Renal pelvis (tissue), 12 donors: ENCODE data around the gene TP53BP2. TPM values are rescaled to one million over a fixed set of nuclear protein-coding genes. Genes with fewer than 3 reads are reported as not detected.
"Not testable (repeated sequence)": the region's sequence is repeated elsewhere in the genome, so short reads cannot be mapped to it uniquely, and the experiment has no call there.

Source experiments
- DNase-seq: peaks from one replicate; pipeline ENCODE4 v3.0.0-alpha.2; 2013
- long read RNA-seq, 16 experiments: transcript quantifications; one replicate each; lab custom pipeline, GENCODE V29; 2026
- polyA plus RNA-seq, 3 donors: library from polyadenylated mRNA; unstranded; fragments of 120-200 nt; gene quantifications; one replicate each; pipeline ENCODE4 v1.2.1, GENCODE V29; 2013; ENCODE audit not compliant: insufficient read length in 3 of 3

Gene TP53BP2, protein sequence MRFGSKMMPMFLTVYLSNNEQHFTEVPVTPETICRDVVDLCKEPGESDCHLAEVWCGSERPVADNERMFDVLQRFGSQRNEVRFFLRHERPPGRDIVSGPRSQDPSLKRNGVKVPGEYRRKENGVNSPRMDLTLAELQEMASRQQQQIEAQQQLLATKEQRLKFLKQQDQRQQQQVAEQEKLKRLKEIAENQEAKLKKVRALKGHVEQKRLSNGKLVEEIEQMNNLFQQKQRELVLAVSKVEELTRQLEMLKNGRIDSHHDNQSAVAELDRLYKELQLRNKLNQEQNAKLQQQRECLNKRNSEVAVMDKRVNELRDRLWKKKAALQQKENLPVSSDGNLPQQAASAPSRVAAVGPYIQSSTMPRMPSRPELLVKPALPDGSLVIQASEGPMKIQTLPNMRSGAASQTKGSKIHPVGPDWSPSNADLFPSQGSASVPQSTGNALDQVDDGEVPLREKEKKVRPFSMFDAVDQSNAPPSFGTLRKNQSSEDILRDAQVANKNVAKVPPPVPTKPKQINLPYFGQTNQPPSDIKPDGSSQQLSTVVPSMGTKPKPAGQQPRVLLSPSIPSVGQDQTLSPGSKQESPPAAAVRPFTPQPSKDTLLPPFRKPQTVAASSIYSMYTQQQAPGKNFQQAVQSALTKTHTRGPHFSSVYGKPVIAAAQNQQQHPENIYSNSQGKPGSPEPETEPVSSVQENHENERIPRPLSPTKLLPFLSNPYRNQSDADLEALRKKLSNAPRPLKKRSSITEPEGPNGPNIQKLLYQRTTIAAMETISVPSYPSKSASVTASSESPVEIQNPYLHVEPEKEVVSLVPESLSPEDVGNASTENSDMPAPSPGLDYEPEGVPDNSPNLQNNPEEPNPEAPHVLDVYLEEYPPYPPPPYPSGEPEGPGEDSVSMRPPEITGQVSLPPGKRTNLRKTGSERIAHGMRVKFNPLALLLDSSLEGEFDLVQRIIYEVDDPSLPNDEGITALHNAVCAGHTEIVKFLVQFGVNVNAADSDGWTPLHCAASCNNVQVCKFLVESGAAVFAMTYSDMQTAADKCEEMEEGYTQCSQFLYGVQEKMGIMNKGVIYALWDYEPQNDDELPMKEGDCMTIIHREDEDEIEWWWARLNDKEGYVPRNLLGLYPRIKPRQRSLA
- 10 to 100 TPM; 46.0 to 55.1 (median 53.3) TPM for polyA plus RNA-seq
- long read RNA-seq, donor 1, partial matches to known transcripts, result 5 of 5 reads
- long read RNA-seq, donor 1, other reads (novel, unspliced or antisense), result 0 of 5 reads
- long read RNA-seq, donor 2, full-length matches to known transcripts, result 4 of 16 reads
- long read RNA-seq, donor 2, partial matches to known transcripts, result 12 of 16 reads
- long read RNA-seq, donor 2, other reads (novel, unspliced or antisense), result 0 of 16 reads
- long read RNA-seq, donor 3, partial matches to known transcripts, result 61 of 61 reads
- long read RNA-seq, donor 3, other reads (novel, unspliced or antisense), result 0 of 61 reads
- long read RNA-seq, donor 4, result 0 reads
- long read RNA-seq, donor 5, partial matches to known transcripts, result 10 of 10 reads
- long read RNA-seq, donor 5, other reads (novel, unspliced or antisense), result 0 of 10 reads
- long read RNA-seq, donor 6, full-length matches to known transcripts, result 2 of 45 reads
- long read RNA-seq, donor 6, partial matches to known transcripts, result 43 of 45 reads
- long read RNA-seq, donor 6, other reads (novel, unspliced or antisense), result 0 of 45 reads
- long read RNA-seq, donor 7, full-length matches to known transcripts, result 2 of 44 reads
- long read RNA-seq, donor 7, partial matches to known transcripts, result 42 of 44 reads
- long read RNA-seq, donor 7, other reads (novel, unspliced or antisense), result 0 of 44 reads
- long read RNA-seq, donor 8, result 0 reads
- long read RNA-seq, donor 9, full-length matches to known transcripts, result 2 of 15 reads
- long read RNA-seq, donor 9, partial matches to known transcripts, result 13 of 15 reads
- long read RNA-seq, donor 9, other reads (novel, unspliced or antisense), result 0 of 15 reads
- long read RNA-seq, donor 10, full-length matches to known transcripts, result 1 of 46 reads
- long read RNA-seq, donor 10, partial matches to known transcripts, result 45 of 46 reads
- long read RNA-seq, donor 10, other reads (novel, unspliced or antisense), result 0 of 46 reads
- long read RNA-seq, donor 11, partial matches to known transcripts, result 27 of 27 reads
- long read RNA-seq, donor 11, other reads (novel, unspliced or antisense), result 0 of 27 reads
- long read RNA-seq, donor 12, full-length matches to known transcripts, result 3 of 9 reads
- long read RNA-seq, donor 12, partial matches to known transcripts, result 6 of 9 reads
- long read RNA-seq, donor 12, other reads (novel, unspliced or antisense), result 0 of 9 reads
- long read RNA-seq, donor 13, partial matches to known transcripts, result 5 of 5 reads
- long read RNA-seq, donor 13, other reads (novel, unspliced or antisense), result 0 of 5 reads
- long read RNA-seq, donor 14, result 0 reads
- long read RNA-seq, donor 15, full-length matches to known transcripts, result 2 of 37 reads
- long read RNA-seq, donor 15, partial matches to known transcripts, result 35 of 37 reads
- long read RNA-seq, donor 15, other reads (novel, unspliced or antisense), result 0 of 37 reads
- long read RNA-seq, donor 16, full-length matches to known transcripts, result 1 of 48 reads
- long read RNA-seq, donor 16, partial matches to known transcripts, result 47 of 48 reads
- long read RNA-seq, donor 16, other reads (novel, unspliced or antisense), result 0 of 48 reads

DNA sequence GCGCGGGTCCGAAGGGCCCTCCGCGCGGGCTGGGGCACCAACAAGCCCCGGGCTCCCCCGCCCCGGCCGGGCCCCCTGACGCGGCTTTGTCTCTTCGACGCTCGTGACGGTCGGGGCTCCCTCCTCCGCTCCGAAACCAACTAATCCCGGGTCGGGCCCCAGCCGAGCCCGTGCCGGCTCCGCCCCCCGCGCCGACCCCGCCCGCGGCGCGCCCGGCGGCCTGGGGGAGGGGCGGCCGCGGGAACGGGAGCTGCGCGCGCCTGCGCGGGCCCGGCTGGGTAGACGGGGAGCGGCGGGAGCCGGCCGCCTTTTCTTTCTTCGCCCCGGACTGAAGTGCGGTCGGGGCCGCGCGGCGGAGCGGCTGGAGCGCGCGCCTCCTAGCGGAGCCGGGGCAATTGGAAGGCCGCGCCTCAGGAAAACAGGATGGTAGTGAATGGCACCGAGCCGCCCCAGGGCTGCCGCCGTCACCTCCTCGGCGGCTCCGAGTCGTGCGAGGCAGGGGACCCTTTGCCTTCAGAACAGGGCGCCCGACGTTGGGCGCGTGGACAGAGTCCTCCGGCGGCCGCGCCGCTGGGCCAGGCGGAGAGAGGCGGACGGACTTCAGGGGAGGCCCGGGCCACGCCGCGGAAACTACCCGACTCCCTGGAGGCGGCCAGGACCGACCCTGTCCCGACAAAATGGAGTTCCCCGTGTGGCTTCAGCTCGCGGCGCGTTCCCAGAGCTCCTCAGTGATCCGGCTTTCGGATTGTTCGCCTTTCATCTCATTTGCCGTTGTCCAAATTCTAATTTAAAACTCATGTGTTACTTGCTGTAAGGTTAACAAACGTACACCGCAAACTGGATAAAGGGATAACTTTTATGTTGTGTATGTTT is at the start of gene TP53BP2:
TP53BP2 (minus strand) TSS at position 138 of the 873 bp plus-strand sequence. CDS start 267 bp downstream, outside the sequence.
- DNase-seq, result peak; percentile 90

DNA sequence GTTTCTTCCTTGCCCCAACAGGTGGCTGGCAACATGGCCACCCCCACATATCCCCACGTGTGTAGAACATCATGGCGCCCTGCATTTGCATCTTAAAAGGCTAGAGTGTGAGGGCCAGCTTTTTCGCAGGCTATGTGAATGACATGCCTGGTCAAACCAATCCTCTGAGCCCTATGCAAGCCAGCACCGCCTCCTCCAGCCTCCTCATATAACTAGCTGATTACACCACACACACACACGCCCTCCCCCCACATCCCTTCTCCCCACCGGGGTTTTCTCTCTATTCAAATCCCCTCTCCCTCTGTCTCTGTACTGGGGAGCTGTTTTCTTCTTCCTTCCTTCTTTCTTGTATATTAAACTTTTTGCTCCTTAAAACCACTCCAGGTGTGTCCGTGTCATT is 44.7 kb upstream of the TP53BP2 start:
- DNase-seq, result not testable (repeated sequence)

DNA sequence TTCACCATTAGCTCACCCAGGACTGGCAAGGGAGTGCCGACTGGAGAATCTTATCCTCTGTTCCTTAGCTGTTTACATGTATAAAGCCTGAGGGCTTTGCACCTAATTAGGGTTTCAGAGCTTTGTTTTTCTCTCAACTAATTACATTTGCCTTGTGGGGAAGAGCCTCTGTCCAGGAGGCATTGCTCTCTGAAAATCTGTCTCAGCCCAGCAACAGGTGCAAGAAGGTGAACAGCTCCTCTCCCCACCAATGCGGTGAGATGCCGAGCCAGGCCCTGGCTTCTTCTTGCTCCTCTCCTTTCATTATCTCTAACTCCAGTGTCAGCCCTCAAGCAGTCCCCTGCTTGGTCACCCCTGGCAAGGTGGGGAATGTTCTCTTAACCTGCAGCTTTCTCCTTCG is 43.6 kb upstream of the TP53BP2 start:
- DNase-seq, result not testable (repeated sequence)

DNA sequence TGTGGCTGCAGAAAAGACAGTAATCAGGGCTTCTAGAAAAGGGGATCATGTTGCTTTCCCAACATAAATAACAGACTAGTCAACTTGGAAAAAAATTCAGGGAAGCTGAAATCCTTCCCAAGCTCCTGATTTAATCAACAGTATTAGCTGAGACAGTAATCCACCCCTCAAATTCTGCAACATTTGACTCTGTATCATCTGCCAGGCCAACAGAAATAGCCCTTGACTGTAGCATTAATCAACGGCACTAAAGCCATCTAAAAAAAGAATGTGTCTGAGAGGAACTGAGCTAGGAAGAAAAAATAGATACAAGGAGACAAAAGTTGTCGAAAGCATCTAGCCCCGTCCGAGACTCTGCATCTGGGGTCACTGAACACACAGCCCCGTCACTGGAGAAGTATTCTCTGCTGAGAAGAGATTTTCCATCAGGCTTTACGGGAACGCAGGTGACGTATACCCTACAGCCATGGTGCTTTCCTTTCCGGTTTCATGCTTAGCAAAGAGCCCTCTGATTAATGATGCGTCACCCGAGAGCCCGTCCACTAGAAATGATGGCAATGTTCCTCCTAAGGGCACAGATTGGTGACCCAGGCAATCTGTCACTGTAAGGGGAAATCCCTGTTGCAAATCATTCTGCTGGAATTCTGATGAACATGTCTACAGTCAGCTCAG is 42.1 kb upstream of the TP53BP2 start:
- DNase-seq, result peak; percentile 95

DNA sequence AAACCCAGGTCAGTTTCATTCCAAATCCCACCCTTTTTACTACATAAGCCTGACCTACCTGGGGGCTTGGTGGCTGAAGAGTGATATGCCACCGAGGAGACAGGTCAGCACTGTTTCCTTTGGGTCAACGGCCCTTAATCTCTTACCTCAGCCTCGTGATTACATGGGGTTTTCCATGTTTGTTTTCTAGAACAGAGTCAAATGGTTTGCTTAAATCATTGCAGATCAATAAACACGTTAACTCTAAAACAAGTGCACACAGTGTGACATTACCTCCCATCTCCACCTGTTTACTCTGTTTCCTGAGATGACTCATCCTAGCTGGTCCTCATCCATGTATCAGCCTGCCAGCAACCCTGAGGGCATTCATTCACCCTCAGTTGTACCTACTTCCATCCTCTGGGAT is 40.8 kb upstream of the TP53BP2 start:
- DNase-seq, result no peak

DNA sequence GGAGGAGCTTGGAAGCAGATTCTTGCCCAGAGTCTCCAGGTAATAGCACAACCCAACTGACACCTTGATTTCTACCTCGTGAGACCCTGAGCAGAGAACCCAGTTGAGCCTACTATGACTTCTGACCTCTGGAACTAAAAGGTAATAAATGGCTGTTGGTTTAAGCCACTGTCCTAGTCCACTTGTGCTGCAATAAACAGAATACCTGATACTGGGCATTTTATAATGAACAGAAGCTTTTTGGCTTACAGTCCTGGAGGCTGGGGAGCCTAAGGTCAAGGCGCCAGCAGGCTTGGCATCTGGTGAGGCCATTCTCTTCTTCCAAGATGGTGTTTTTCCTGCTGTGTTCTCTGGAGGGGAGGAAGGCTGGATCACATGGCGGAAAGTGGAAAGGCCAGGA is 39.9 kb upstream of the TP53BP2 start:
- DNase-seq, result no peak

DNA sequence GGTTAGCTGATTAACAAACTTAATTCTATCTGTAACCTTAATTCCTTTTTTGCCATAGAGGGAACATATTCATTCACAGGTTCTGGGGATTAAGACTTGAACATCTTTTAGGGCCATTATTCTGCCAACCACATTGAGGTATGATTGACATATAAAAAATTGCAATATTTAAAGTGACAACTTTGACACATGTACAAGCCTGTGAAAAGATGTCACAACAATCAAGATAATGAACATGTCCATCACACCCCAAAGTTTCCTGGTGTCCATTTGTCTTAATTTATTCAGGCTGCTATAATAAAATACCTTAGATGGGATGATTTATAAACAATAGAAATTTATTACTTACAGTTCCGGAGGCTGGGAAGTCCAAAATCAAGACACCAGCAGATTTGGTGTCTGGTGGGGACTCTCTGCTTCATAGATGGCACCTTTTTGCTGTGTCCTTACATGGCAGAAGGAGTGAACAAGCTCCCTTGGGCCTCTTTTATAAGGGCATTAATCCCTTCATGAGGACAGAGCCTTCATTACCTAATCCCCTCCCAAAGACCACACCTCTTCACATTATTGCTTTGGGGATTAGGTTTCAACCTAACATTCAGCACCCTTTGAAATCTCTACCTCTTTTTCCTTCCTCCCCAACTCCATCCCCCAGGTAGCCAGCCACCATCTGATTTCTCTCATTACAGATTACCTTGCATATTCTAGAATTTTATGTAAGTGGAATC is 33.0 kb upstream of the TP53BP2 start:
- no peak for DNase-seq

DNA sequence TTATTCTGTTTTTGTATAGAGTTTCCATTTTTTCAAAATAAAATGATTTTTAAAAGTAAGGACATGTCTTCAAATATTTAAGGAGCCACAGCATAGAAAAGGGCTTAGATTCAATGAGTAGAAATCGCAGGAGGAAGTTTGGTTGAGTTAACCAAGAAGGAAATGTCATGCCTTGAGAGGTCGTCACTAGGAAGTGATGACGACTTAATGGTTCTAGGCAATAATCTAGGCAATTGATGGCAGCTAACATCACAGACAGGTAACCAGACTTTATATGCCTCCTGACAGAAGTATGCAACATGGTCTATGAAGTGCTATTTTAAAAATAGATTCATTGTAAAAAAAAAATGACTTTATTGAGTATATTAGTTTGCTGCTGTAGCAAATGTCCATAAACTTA is 32.1 kb upstream of the TP53BP2 start:
- DNase-seq, result no peak

DNA sequence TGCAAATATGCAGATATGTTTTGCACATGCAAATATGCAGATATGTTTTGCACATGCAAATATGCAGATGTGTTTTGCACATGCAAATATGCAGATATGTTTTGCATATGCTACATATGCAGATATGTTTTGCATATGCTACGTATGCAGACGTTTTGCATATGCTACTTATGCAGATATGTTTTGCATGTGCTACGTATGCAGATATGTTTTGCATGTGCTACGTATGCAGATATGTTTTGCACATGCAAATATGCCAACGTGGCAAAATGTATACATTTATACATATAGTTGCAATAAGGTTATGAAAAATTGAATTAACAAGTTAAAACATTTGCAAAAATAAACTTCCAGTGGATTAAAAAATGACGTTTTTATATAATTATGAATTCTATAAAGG is 30.8 kb upstream of the TP53BP2 start:
- DNase-seq, result no peak

DNA sequence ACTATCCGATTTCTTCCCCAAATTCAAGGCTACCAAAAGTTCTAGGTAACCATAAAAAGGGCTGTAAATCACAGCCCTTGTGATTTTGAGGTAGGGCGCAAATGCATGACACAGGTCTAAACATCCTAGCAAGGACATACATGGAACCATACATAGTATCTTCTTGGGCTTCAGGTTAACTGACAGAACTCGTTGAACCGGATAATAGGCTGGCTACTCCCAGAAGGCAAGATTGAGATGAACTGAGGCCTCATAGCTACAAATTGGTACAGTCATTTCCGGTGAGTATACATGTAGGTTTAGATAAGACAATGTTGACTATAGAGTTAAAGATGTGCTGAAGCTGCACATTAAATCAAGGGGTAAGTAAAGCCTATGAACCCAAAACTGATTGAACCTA is 27.3 kb upstream of the TP53BP2 start:
- no peak for DNase-seq

DNA sequence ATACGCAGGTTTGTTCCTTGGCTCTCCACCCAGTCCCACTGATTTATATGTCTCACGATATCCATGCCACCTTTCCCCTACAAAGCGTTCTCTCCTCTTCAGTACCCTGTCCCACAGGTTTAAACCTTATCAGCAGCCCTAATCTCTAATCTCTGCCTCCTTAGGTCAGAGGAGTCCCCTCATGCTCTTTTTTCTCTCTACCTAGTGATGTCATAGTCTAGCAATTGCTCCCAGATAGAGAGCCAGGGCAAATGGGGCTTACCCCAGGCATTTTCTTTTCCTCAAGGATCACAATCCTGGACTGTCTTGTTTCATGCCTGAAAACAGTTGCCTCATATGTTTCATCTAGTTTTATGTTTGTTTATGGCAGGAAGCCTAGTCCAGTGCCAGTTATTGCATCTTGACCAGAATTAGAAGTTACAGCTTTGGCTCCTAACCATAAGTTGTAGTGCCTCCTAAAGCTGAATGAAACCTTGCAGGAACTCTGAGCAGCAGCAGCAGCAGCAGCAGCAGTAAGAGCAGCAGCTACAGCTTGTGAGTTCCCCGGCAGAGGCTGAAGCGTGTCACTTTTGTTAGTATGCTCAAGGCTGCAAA is 26.7 kb upstream of the TP53BP2 start:
- no peak for DNase-seq

DNA sequence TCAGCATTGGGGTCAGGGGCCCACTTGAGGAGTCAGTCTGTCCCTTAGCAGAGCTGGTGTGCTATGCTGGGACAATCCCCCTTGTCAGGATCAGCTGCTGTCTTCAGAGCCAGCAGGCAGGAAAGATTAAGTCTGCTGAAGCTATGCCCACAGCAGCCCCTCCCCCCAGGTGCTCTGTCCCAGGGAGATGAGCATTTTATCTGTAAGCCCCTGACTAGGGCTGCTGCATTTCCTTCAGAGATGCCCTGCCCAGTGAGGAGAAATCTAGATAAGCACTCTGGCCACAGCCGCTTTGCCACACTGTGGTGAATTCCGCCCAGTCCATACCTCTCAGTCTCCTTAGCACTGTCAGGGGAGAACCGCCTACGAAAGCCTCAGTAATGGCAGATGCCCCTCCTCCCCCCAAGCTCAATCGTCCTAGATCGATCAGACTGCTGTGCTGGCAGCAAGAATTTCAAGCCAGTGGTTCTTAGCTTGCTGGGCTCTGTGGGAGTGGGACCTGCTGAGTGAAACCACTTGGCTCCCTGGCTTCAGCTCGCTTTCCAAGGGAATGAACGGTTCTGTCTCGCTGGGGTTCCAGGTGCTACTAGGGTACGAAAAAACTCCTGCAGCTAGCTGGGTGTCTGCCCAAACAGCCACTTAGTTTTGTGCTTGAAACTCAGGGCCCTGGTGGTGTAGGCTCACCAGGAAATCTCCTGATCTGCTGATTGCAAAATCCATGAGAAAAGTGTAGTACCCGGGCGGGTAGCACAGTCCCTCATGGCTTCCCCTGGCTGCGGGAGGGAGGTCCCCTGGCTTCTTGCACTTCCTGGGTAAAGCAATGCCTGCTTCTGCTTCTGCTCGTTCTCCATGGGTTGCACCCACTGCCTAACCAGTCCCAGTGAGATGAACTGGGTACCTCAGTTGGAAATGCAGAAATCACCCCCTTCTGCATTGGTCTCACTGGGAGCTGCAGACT is 25.1 kb upstream of the TP53BP2 start:
- DNase-seq, result no peak

DNA sequence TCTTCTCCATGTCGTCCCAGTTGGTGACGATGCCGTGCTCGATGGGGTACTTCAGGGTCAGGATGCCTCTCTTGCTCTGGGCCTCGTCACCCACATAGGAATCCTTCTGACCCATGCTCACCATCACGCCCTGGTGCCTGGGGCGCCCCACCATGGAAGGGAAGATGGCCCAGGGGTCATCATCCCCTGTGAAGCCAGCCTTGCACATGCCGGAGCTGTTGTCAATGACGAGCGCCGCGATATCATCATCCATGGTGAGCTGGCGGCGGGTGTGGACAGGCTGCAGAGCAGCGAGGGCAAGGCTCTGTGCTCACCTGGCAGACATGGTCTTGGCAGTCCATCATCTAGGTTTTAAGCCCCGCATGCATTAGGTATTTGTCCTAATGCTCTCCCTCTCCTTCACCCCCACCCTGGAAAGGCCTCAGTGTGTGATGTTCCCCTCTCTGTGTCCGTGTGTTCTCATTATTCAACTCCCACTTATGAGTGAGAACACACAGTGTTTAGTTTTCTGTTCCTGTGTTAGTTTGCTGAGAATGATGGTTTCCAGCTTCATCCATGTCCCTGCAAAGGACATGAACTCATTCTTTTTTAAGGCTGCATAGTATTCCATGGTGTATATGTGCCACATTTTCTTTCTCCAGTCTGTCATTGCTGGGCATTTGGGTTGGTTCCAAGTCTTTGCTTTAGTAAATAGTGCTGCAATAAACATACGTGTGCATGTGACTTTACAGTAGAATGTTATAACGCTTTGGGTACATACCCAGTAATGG is 19.0 kb upstream of the TP53BP2 start:
- not testable (repeated sequence) for DNase-seq

DNA sequence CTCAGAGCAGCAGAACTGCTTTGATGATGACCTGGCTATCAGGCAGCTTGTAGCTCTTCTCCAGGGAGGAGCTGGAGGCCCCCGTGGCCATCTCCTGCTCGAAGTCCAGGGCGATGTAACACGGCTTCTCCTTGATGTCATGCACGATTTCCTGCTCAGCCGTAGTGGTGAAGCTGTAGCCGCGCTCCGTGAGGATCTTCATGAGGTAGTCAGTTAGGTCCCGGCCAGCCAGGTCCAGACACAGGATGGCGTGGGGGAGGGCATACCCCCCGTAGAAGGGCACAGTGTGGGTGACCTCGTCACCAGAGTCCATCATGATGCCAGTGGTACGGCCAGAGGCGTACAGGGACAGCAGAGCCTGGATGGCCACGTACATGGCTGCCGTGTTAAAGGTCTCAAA is 18.3 kb upstream of the TP53BP2 start:
- DNase-seq, result no peak
